Glomerular endothelial cell (primary cell): ENCODE data around the gene UBA3. TPM values are rescaled to one million over a fixed set of nuclear protein-coding genes. Genes with fewer than 3 reads are reported as not detected.

Source experiments
- DNase-seq: peaks from one replicate; pipeline ENCODE4 v3.0.0-alpha.2; 2011; ENCODE audit warnings: low read depth, low spot score; ENCODE audit errors: extremely low read depth
- total RNA-seq: library from RNA; depleted of rRNA; stranded (reverse); fragments of >200 nt; gene quantifications from 2 replicates; pipeline ENCODE4 v1.2.3, GENCODE V29; 2015

UBA3 gene
- total RNA-seq, 1 donor from 2014 or later = 51.7 TPM

GRCh38 chr3:69079269-69080159, 651 bp downstream of the UBA3 start:
- DNase-seq = no peak

- no peak for DNase-seq
Observed at GRCh38 chr3:69072928-69073327, 7.2 kb downstream of the UBA3 start.

- DNase-seq = no peak
Observed at GRCh38 chr3:69066121-69066520, 14.0 kb downstream of the UBA3 start.

- DNase-seq = no peak
Observed at GRCh38 chr3:69065318-69065964, 14.7 kb downstream of the UBA3 start.

GRCh38 chr3:69063636-69064035, 16.5 kb downstream of the UBA3 start:
- no peak for DNase-seq

- no peak for DNase-seq
Observed at GRCh38 chr3:69059688-69060087, 20.5 kb downstream of the UBA3 start.

- DNase-seq = no peak
Observed at GRCh38 chr3:69058947-69059224, 21.3 kb downstream of the UBA3 start.

GRCh38 chr3:69058180-69058946, 21.8 kb downstream of the UBA3 start:
- DNase-seq = no peak

GRCh38 chr3:69052472-69052898, 27.7 kb downstream of the UBA3 start:
- no peak for DNase-seq

GRCh38 chr3:69051756-69052471, 28.3 kb downstream of the UBA3 start, which contains the start of gene TMF1:
Gene TMF1, minus strand, starts transcription at chr3:69052333. Its CDS starts 247 bp downstream, at chr3:69052086.
- peak; percentile 98 for DNase-seq

- no peak for DNase-seq
Observed at GRCh38 chr3:69048990-69049389, 31.2 kb downstream of the UBA3 start.

GRCh38 chr3:69044608-69045007, 35.6 kb downstream of the UBA3 start:
- DNase-seq = no peak

GRCh38 chr3:69033470-69033869, 46.7 kb downstream of the UBA3 start:
- DNase-seq = peak; percentile 90

- no peak for DNase-seq
Observed at GRCh38 chr3:69032737-69033136, 47.4 kb downstream of the UBA3 start.

- DNase-seq = no peak
Observed at GRCh38 chr3:69032142-69032541, 48.0 kb downstream of the UBA3 start.

- no peak for DNase-seq
Observed at GRCh38 chr3:69031635-69032034, 48.5 kb downstream of the UBA3 start.

- DNase-seq = no peak
Observed at GRCh38 chr3:69020857-69021256, 59.3 kb downstream of the UBA3 start.

- no peak for DNase-seq
Observed at GRCh38 chr3:69020424-69020823, 59.7 kb downstream of the UBA3 start.

GRCh38 chr3:69016901-69017300, 63.3 kb downstream of the UBA3 start:
- DNase-seq = no peak

- DNase-seq = no peak
Observed at GRCh38 chr3:69016102-69016501, 64.1 kb downstream of the UBA3 start.
